ENCODE data around the gene FBXO38.

Gene FBXO38

GRCh38 chr5:148488757-148489156, 105.0 kb downstream of the FBXO38 start:
- no peak for DNase-seq (ENCODE audit: low read depth)
- TF ChIP-seq CTCF (IDR thresholded peaks at IDR 0.05; ENCODE audit: insufficient read depth, low read depth, low read length, missing control alignments): no peak
- no peak overlapping the region for H3K4me3 ChIP-seq (ENCODE audit: low read depth, low read length)

GRCh38 chr5:148491015-148491792, 107.4 kb downstream of the FBXO38 start:
- no peak for TF ChIP-seq CTCF (IDR thresholded peaks at IDR 0.05; ENCODE audit: insufficient read depth, low read depth, low read length, missing control alignments)
- no peak overlapping the region for H3K4me3 ChIP-seq (ENCODE audit: low read depth, low read length)
- no peak for DNase-seq (ENCODE audit: low read depth)

- no peak for TF ChIP-seq CTCF (IDR thresholded peaks at IDR 0.05; ENCODE audit: insufficient read depth, low read depth, low read length, missing control alignments)
- H3K4me3 ChIP-seq (ENCODE audit: low read depth, low read length): no peak overlapping the region
- no peak for DNase-seq (ENCODE audit: low read depth)
These were observed 108.0 kb downstream of the FBXO38 start for GRCh38 chr5:148491793-148492184.

- H3K4me3 ChIP-seq (ENCODE audit: low read depth, low read length): no peak overlapping the region
- no peak for TF ChIP-seq CTCF (IDR thresholded peaks at IDR 0.05; ENCODE audit: insufficient read depth, low read depth, low read length, missing control alignments)
- no peak for DNase-seq (ENCODE audit: low read depth)
These were observed 108.6 kb downstream of the FBXO38 start for GRCh38 chr5:148492351-148492750.
